ENCODE measurements around the gene HOXC11. TPM values are rescaled to one million over a fixed set of nuclear protein-coding genes. Genes with fewer than 3 reads are reported as not detected.

The HOXC11 gene
- total RNA-seq, 4 donors from 2014 or later, result 0.20 to 0.63 (median 0.60) TPM; not detected in 1

DNA sequence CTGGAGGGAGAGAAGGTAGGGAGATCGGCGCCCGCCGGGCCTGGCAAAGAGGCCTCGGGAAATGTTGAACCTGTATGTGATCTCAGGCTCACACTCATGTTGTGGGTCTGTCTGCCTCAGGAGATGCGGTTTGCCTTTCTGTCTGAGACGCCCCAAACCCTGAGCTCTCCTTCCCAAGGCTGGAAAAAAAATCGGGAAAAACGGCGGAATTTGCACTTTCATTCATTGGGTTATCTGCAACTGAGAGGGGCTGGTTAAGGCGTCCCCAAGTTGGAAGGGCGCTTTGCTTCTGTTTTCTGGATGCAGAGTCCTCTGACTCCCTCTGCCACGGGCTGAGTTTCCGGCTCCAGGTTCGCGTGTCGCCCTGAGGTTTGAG, 22.1 kb downstream of the HOXC11 start:
- no peak for TF ChIP-seq EP300 (IDR thresholded peaks at IDR 0.05)
- TF ChIP-seq POLR2A (IDR thresholded peaks at IDR 0.05), result no peak
- TF ChIP-seq, protein P1, sequence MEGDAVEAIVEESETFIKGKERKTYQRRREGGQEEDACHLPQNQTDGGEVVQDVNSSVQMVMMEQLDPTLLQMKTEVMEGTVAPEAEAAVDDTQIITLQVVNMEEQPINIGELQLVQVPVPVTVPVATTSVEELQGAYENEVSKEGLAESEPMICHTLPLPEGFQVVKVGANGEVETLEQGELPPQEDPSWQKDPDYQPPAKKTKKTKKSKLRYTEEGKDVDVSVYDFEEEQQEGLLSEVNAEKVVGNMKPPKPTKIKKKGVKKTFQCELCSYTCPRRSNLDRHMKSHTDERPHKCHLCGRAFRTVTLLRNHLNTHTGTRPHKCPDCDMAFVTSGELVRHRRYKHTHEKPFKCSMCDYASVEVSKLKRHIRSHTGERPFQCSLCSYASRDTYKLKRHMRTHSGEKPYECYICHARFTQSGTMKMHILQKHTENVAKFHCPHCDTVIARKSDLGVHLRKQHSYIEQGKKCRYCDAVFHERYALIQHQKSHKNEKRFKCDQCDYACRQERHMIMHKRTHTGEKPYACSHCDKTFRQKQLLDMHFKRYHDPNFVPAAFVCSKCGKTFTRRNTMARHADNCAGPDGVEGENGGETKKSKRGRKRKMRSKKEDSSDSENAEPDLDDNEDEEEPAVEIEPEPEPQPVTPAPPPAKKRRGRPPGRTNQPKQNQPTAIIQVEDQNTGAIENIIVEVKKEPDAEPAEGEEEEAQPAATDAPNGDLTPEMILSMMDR (IDR thresholded peaks at IDR 0.05), result no peak
- H3K4me3 ChIP-seq, result peak overlapping the region; percentile 38 to 59 (median 55)
- H3K27me3 ChIP-seq, result peaks cover 0 to 94% of the 10 kb centered on the region in 2 donors
- H3K27ac ChIP-seq, result peak overlapping the region; percentile 80 to 99 (median 92)
- H3K4me1 ChIP-seq, result peaks cover 0 to 63% (median 16%) of the 10 kb centered on the region in 4 donors
- WGBS, 2 donors, result 7% methylated on average over 17 of the region's 17 CpGs
- no peaks in the 10 kb centered on the region for H3K36me3 ChIP-seq
- no peak for DNase-seq (ENCODE audit: low spot score in 2 of 2)
- no peaks in the 10 kb centered on the region for H3K9me3 ChIP-seq

DNA sequence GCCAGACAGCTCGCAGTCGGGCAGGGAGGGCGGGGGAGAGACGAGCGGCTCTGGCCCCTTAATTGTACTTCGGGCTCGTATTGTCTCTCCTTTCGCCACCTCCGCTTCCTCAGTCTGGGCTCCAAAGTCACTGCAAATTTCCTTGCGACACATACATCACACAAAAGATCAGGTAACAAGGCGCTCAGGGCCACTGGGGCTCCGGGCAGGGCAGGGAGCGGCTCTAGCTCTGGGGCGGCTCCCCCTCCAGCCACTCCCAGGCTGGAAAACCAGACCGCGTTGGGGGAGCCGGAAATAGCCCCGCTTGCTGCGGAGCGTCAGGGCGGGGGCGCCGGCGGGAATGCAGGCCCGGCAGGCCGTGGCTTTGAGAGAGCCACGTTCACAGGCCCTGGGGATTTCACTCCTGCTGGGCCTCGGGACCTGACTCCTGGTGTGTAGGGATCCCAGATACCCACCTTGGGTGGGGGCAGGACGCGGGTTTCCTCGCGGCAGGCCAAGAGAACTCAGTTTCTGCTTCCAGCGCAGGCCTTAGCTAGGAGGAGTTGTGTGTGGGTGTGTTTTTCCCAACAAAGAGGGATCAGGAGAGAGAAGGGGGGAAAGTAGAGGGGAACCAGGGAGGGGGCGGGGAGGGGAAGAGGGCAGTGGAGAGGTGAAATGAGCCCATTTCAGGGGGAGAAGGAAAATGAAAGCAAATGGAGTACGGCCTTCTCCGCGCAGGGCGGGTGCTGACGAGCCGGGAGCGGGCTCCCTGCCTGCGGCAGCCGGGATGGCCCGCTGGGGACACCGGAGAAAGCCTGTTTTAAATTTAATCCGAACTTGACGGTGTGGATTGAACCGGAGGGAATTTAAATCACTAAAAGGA, 22.7 kb downstream of the HOXC11 start:
- Histone ChIP-seq H3K9me3 (no peaks in the 10 kb centered on the region), H3K27me3 (peaks cover 0 to 94% of the 10 kb centered on the region in 2 donors), H3K36me3 (no peaks in the 10 kb centered on the region), H3K4me3 (peak overlapping the region; percentile 38 to 59 (median 55)), H3K27ac (peak overlapping the region; percentile 80 to 99 (median 92)), H3K4me1 (peaks cover 0 to 67% (median 18%) of the 10 kb centered on the region in 4 donors)
- no peak for DNase-seq (ENCODE audit: low spot score in 2 of 2)
- TF ChIP-seq, protein P1 (IDR thresholded peaks at IDR 0.05), result no peak
- peak in 1 of 2 donors; percentile 78 for TF ChIP-seq POLR2A (IDR thresholded peaks at IDR 0.05)
- TF ChIP-seq EP300 (IDR thresholded peaks at IDR 0.05), result peak in 1 of 2 donors; percentile 94
- WGBS, 2 donors, result 2 to 5% methylated on average over 32 to 48 of the region's 48 CpGs

GRCh38 chr12:53996240-53997203, 23.6 kb downstream of the HOXC11 start:
- TF ChIP-seq, protein P1 (IDR thresholded peaks at IDR 0.05), result peak in 1 of 5 experiments; percentile 9
- TF ChIP-seq EP300 (IDR thresholded peaks at IDR 0.05), result no peak
- DNase-seq (ENCODE audit: low spot score in 2 of 2), result no peak
- Histone ChIP-seq H3K9me3 (no peaks in the 10 kb centered on the region), H3K27me3 (peaks cover 0 to 87% of the 10 kb centered on the region in 2 donors), H3K27ac (peak overlapping the region; percentile 80 to 99 (median 92)), H3K36me3 (no peaks in the 10 kb centered on the region), H3K4me3 (peak overlapping the region; percentile 38 to 59 (median 55)), H3K4me1 (peaks cover 0 to 72% (median 18%) of the 10 kb centered on the region in 4 donors)
- 34 to 39% methylated on average over 29 of the region's 29 CpGs for WGBS, 2 donors

GRCh38 chr12:53997204-53998109, 24.5 kb downstream of the HOXC11 start:
- DNase-seq (ENCODE audit: low spot score in 2 of 2), result no peak
- Histone ChIP-seq H3K36me3 (no peaks in the 10 kb centered on the region), H3K9me3 (no peaks in the 10 kb centered on the region), H3K4me1 (peaks cover 0 to 81% (median 18%) of the 10 kb centered on the region in 4 donors), H3K27me3 (peaks cover 0 to 77% of the 10 kb centered on the region in 2 donors), H3K4me3 (peak overlapping the region; percentile 1 to 59 (median 55)), H3K27ac (peak overlapping the region; percentile 80 to 99 (median 92))
- WGBS, 2 donors, result 18 to 19% methylated on average over 35 of the region's 35 CpGs
- TF ChIP-seq POLR2A (IDR thresholded peaks at IDR 0.05), result no peak
- peak in 1 of 2 donors; percentile 42 for TF ChIP-seq EP300 (IDR thresholded peaks at IDR 0.05)
- TF ChIP-seq, protein P1 (IDR thresholded peaks at IDR 0.05), result no peak

All from tibial nerve (tissue), 4 donors.